Measurements from ENCODE around the gene ATP13A2. TPM values are rescaled to one million over a fixed set of nuclear protein-coding genes. Genes with fewer than 3 reads are reported as not detected.
"Not testable (repeated sequence)": the region's sequence is repeated elsewhere in the genome, so short reads cannot be mapped to it uniquely, and the experiment has no call there.

ATP13A2 gene
- polyA plus RNA-seq, 2 donors = 26.5 to 30.7 TPM

- Histone ChIP-seq H3K27ac (ENCODE audit: low read depth in 2 of 2, low read length in 1 of 2) (no peak overlapping the region), H3K27me3 (ENCODE audit: control insufficient read depth in 1 of 2, insufficient read depth in 2 of 2, low read length in 2 of 2) (no peaks in the 10 kb centered on the region), H3K4me3 (ENCODE audit: low read depth in 1 of 2, low read length in 2 of 2) (no peak overlapping the region), H3K36me3 (ENCODE audit: control insufficient read depth in 2 of 2, insufficient read depth in 2 of 2, low read length in 1 of 2) (peaks cover 0 to 31% of the 10 kb centered on the region in 2 donors), H3K9me3 (ENCODE audit: control insufficient read depth in 2 of 2, insufficient read depth in 1 of 2, low read depth in 1 of 2, low read length in 1 of 2) (no peaks in the 10 kb centered on the region), H3K4me1 (ENCODE audit: control insufficient read depth in 2 of 2, insufficient read depth in 2 of 2, low read length in 1 of 2) (peaks cover 0 to 2% of the 10 kb centered on the region in 2 donors)
- WGBS, 2 donors = 91 to 92% methylated on average over 12 of the region's 12 CpGs
These were observed 42.1 kb downstream of the ATP13A2 start for GRCh38 chr1:16969651-16970050.

- no peak overlapping the region for H3K27ac ChIP-seq (ENCODE audit: low read depth in 2 of 2, low read length in 1 of 2)
- H3K4me3 ChIP-seq (ENCODE audit: low read depth in 1 of 2, low read length in 2 of 2) = no peak overlapping the region
- no peaks in the 10 kb centered on the region for H3K9me3 ChIP-seq (ENCODE audit: control insufficient read depth in 2 of 2, insufficient read depth in 1 of 2, low read depth in 1 of 2, low read length in 1 of 2)
- no peaks in the 10 kb centered on the region for H3K27me3 ChIP-seq (ENCODE audit: control insufficient read depth in 1 of 2, insufficient read depth in 2 of 2, low read length in 2 of 2)
- WGBS, 2 donors = 87 to 90% methylated on average over 14 of the region's 14 CpGs
- H3K36me3 ChIP-seq (ENCODE audit: control insufficient read depth in 2 of 2, insufficient read depth in 2 of 2, low read length in 1 of 2) = peaks cover 0 to 31% of the 10 kb centered on the region in 2 donors
- H3K4me1 ChIP-seq (ENCODE audit: control insufficient read depth in 2 of 2, insufficient read depth in 2 of 2, low read length in 1 of 2) = peaks cover 0 to 2% of the 10 kb centered on the region in 2 donors
These were observed 42.6 kb downstream of the ATP13A2 start for GRCh38 chr1:16969057-16969611.

GRCh38 chr1:16968372-16968771, 43.4 kb downstream of the ATP13A2 start:
- H3K36me3 ChIP-seq (ENCODE audit: control insufficient read depth in 2 of 2, insufficient read depth in 2 of 2, low read length in 1 of 2) = peaks cover 0 to 31% of the 10 kb centered on the region in 2 donors
- no peak overlapping the region for H3K27ac ChIP-seq (ENCODE audit: low read depth in 2 of 2, low read length in 1 of 2)
- 95 to 96% methylated on average over 3 of the region's 3 CpGs for WGBS, 2 donors
- H3K27me3 ChIP-seq (ENCODE audit: control insufficient read depth in 1 of 2, insufficient read depth in 2 of 2, low read length in 2 of 2) = no peaks in the 10 kb centered on the region
- H3K9me3 ChIP-seq (ENCODE audit: control insufficient read depth in 2 of 2, insufficient read depth in 1 of 2, low read depth in 1 of 2, low read length in 1 of 2) = no peaks in the 10 kb centered on the region
- peaks cover 0 to 2% of the 10 kb centered on the region in 2 donors for H3K4me1 ChIP-seq (ENCODE audit: control insufficient read depth in 2 of 2, insufficient read depth in 2 of 2, low read length in 1 of 2)
- no peak overlapping the region for H3K4me3 ChIP-seq (ENCODE audit: low read depth in 1 of 2, low read length in 2 of 2)

- H3K27ac ChIP-seq (ENCODE audit: low read depth in 2 of 2, low read length in 1 of 2) = no peak overlapping the region
- H3K27me3 ChIP-seq (ENCODE audit: control insufficient read depth in 1 of 2, insufficient read depth in 2 of 2, low read length in 2 of 2) = no peaks in the 10 kb centered on the region
- WGBS, 2 donors = 97% methylated on average over 21 of the region's 21 CpGs
- peaks cover 0 to 2% of the 10 kb centered on the region in 2 donors for H3K4me1 ChIP-seq (ENCODE audit: control insufficient read depth in 2 of 2, insufficient read depth in 2 of 2, low read length in 1 of 2)
- H3K36me3 ChIP-seq (ENCODE audit: control insufficient read depth in 2 of 2, insufficient read depth in 2 of 2, low read length in 1 of 2) = peaks cover 0 to 29% of the 10 kb centered on the region in 2 donors
- H3K9me3 ChIP-seq (ENCODE audit: control insufficient read depth in 2 of 2, insufficient read depth in 1 of 2, low read depth in 1 of 2, low read length in 1 of 2) = no peaks in the 10 kb centered on the region
- H3K4me3 ChIP-seq (ENCODE audit: low read depth in 1 of 2, low read length in 2 of 2) = no peak overlapping the region
These were observed 43.8 kb downstream of the ATP13A2 start for GRCh38 chr1:16967962-16968361.

GRCh38 chr1:16967095-16967575, 44.6 kb downstream of the ATP13A2 start:
- H3K9me3 ChIP-seq (ENCODE audit: control insufficient read depth in 2 of 2, insufficient read depth in 1 of 2, low read depth in 1 of 2, low read length in 1 of 2) = no peaks in the 10 kb centered on the region
- peaks cover 0 to 30% of the 10 kb centered on the region in 2 donors for H3K36me3 ChIP-seq (ENCODE audit: control insufficient read depth in 2 of 2, insufficient read depth in 2 of 2, low read length in 1 of 2)
- H3K27me3 ChIP-seq (ENCODE audit: control insufficient read depth in 1 of 2, insufficient read depth in 2 of 2, low read length in 2 of 2) = no peaks in the 10 kb centered on the region
- no peak overlapping the region for H3K27ac ChIP-seq (ENCODE audit: low read depth in 2 of 2, low read length in 1 of 2)
- peaks cover 0 to 2% of the 10 kb centered on the region in 2 donors for H3K4me1 ChIP-seq (ENCODE audit: control insufficient read depth in 2 of 2, insufficient read depth in 2 of 2, low read length in 1 of 2)
- H3K4me3 ChIP-seq (ENCODE audit: low read depth in 1 of 2, low read length in 2 of 2) = no peak overlapping the region
- WGBS, 2 donors = 38 to 59% methylated on average over 7 of the region's 7 CpGs

GRCh38 chr1:16966282-16966681, 45.4 kb downstream of the ATP13A2 start:
- no peaks in the 10 kb centered on the region for H3K9me3 ChIP-seq (ENCODE audit: control insufficient read depth in 2 of 2, insufficient read depth in 1 of 2, low read depth in 1 of 2, low read length in 1 of 2)
- no peak overlapping the region for H3K27ac ChIP-seq (ENCODE audit: low read depth in 2 of 2, low read length in 1 of 2)
- H3K27me3 ChIP-seq (ENCODE audit: control insufficient read depth in 1 of 2, insufficient read depth in 2 of 2, low read length in 2 of 2) = no peaks in the 10 kb centered on the region
- H3K4me3 ChIP-seq (ENCODE audit: low read depth in 1 of 2, low read length in 2 of 2) = no peak overlapping the region
- peaks cover 0 to 2% of the 10 kb centered on the region in 2 donors for H3K4me1 ChIP-seq (ENCODE audit: control insufficient read depth in 2 of 2, insufficient read depth in 2 of 2, low read length in 1 of 2)
- H3K36me3 ChIP-seq (ENCODE audit: control insufficient read depth in 2 of 2, insufficient read depth in 2 of 2, low read length in 1 of 2) = peaks cover 0 to 30% of the 10 kb centered on the region in 2 donors
- 96 to 97% methylated on average over 22 of the region's 22 CpGs for WGBS, 2 donors

- Histone ChIP-seq H3K36me3 (ENCODE audit: control insufficient read depth in 2 of 2, insufficient read depth in 2 of 2, low read length in 1 of 2) (peaks cover 0 to 25% of the 10 kb centered on the region in 2 donors), H3K9me3 (ENCODE audit: control insufficient read depth in 2 of 2, insufficient read depth in 1 of 2, low read depth in 1 of 2, low read length in 1 of 2) (no peaks in the 10 kb centered on the region), H3K27me3 (ENCODE audit: control insufficient read depth in 1 of 2, insufficient read depth in 2 of 2, low read length in 2 of 2) (no peaks in the 10 kb centered on the region), H3K4me3 (ENCODE audit: low read depth in 1 of 2, low read length in 2 of 2) (no peak overlapping the region), H3K4me1 (ENCODE audit: control insufficient read depth in 2 of 2, insufficient read depth in 2 of 2, low read length in 1 of 2) (peaks cover 0 to 2% of the 10 kb centered on the region in 2 donors), H3K27ac (ENCODE audit: low read depth in 2 of 2, low read length in 1 of 2) (no peak overlapping the region)
- WGBS, 2 donors = 95 to 96% methylated on average over 13 of the region's 13 CpGs
These were observed 46.2 kb downstream of the ATP13A2 start for GRCh38 chr1:16965486-16966067.

GRCh38 chr1:16964169-16964568, 47.6 kb downstream of the ATP13A2 start:
- H3K4me1 ChIP-seq (ENCODE audit: control insufficient read depth in 2 of 2, insufficient read depth in 2 of 2, low read length in 1 of 2); H3K27ac ChIP-seq (ENCODE audit: low read depth in 2 of 2, low read length in 1 of 2); H3K9me3 ChIP-seq (ENCODE audit: control insufficient read depth in 2 of 2, insufficient read depth in 1 of 2, low read depth in 1 of 2, low read length in 1 of 2); H3K4me3 ChIP-seq (ENCODE audit: low read depth in 1 of 2, low read length in 2 of 2); H3K27me3 ChIP-seq (ENCODE audit: control insufficient read depth in 1 of 2, insufficient read depth in 2 of 2, low read length in 2 of 2): not testable (repeated sequence)
- 95 to 96% methylated on average over 4 of the region's 4 CpGs for WGBS, 2 donors
- peaks cover 0 to 25% of the 10 kb centered on the region in 2 donors for H3K36me3 ChIP-seq (ENCODE audit: control insufficient read depth in 2 of 2, insufficient read depth in 2 of 2, low read length in 1 of 2)

- peaks cover 0 to 21% of the 10 kb centered on the region in 2 donors for H3K36me3 ChIP-seq (ENCODE audit: control insufficient read depth in 2 of 2, insufficient read depth in 2 of 2, low read length in 1 of 2)
- H3K4me3 ChIP-seq (ENCODE audit: low read depth in 1 of 2, low read length in 2 of 2) = no peak overlapping the region
- 87 to 90% methylated on average over 14 of the region's 14 CpGs for WGBS, 2 donors
- H3K27ac ChIP-seq (ENCODE audit: low read depth in 2 of 2, low read length in 1 of 2) = no peak overlapping the region
- H3K9me3 ChIP-seq (ENCODE audit: control insufficient read depth in 2 of 2, insufficient read depth in 1 of 2, low read depth in 1 of 2, low read length in 1 of 2) = no peaks in the 10 kb centered on the region
- no peaks in the 10 kb centered on the region for H3K27me3 ChIP-seq (ENCODE audit: control insufficient read depth in 1 of 2, insufficient read depth in 2 of 2, low read length in 2 of 2)
- H3K4me1 ChIP-seq (ENCODE audit: control insufficient read depth in 2 of 2, insufficient read depth in 2 of 2, low read length in 1 of 2) = no peaks in the 10 kb centered on the region
These were observed 50.2 kb downstream of the ATP13A2 start for GRCh38 chr1:16961297-16962133.

Data from esophagus (tissue), 2 donors.